Lower lobe of right lung (tissue), 2 donors: ENCODE measurements around the gene TFE3. TPM values are rescaled to one million over a fixed set of nuclear protein-coding genes. Genes with fewer than 3 reads are reported as not detected.

Experiments
- ATAC-seq, 2 donors: fragments of 200-7000 bp; cut with Tn5 transposase; one replicate each; pipeline ENCODE4 v1.9.1; 2020 to 2022; ENCODE audit warnings: mild to moderate bottlenecking in 2 of 2, moderate library complexity in 2 of 2
- DNase-seq: peaks from one replicate; pipeline ENCODE4 v3.0.0-alpha.2; 2020
- H3K27ac ChIP-seq: fragments of 200-600 bp; one replicate; pipeline ENCODE4 v1.8.0; 2022
- H3K27me3 ChIP-seq: fragments of 200-600 bp; one replicate; pipeline ENCODE4 v1.8.0; 2022; ENCODE audit warnings: low read depth
- H3K36me3 ChIP-seq: fragments of 200-600 bp; one replicate; pipeline ENCODE4 v1.8.0; 2022; ENCODE audit warnings: mild to moderate bottlenecking
- H3K4me1 ChIP-seq: fragments of 200-600 bp; one replicate; pipeline ENCODE4 v1.8.0; 2022
- H3K4me3 ChIP-seq: fragments of 200-600 bp; one replicate; pipeline ENCODE4 v1.8.0; 2022; ENCODE audit warnings: mild to moderate bottlenecking
- H3K9me3 ChIP-seq: fragments of 200-600 bp; one replicate; pipeline ENCODE4 v1.8.0; 2022
- intact Hi-C: fragments of 100-400 bp; cut with DNase I; formaldehyde crosslinking; loops from one replicate; pipeline ENCODE4 v1.11.0; 2022
- total RNA-seq: library from RNA; stranded (reverse); fragmentation: NEBNext Ultra II Directional; extraction: Animal tissue kit (Norgen Biotek cat#: 25700); gene quantifications from one replicate; pipeline ENCODE4 v1.2.1, GENCODE V29; 2021
- TF ChIP-seq, protein P1 (sequence below): fragments of 200-600 bp; IDR thresholded peaks from one replicate; pipeline ENCODE4 v1.8.0; 2022; ENCODE audit warnings: antibody characterized with exemption, mild to moderate bottlenecking
- donor health status: DM: no; HTN: yes; CAD: no; lungs with severe emphysema.

The TFE3 gene
- total RNA-seq, 1 donor from 2014 or later, result 51.4 TPM

DNA sequence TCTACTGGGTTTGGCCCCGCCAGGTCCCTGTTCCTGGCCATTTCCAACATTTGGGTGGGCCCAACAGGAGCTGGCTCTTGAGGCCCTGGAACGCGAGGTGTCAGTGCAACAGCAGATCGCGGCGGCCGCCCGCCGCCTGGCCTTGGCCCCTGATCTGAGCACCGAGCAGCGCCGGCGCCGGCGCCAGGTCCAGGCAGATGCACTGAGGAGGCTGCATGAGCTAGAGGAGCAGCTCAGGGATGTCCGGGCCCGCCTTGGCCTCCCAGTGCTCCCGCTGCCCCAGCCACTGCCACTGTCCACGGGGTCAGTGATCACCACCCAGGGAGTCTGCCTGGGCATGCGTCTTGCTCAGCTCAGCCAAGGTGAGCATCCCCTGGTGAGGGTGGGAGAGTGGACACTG is 21.1 kb upstream of the TFE3 start:
- Histone ChIP-seq H3K27ac (no peak overlapping the region), H3K36me3 (peaks cover 4% of the 10 kb centered on the region), H3K4me3 (no peak overlapping the region), H3K4me1 (no peaks in the 10 kb centered on the region), H3K9me3 (no peaks in the 10 kb centered on the region), H3K27me3 (no peaks in the 10 kb centered on the region)
- DNase-seq (no peak), ATAC-seq (no peak)
- TF ChIP-seq, protein P1, sequence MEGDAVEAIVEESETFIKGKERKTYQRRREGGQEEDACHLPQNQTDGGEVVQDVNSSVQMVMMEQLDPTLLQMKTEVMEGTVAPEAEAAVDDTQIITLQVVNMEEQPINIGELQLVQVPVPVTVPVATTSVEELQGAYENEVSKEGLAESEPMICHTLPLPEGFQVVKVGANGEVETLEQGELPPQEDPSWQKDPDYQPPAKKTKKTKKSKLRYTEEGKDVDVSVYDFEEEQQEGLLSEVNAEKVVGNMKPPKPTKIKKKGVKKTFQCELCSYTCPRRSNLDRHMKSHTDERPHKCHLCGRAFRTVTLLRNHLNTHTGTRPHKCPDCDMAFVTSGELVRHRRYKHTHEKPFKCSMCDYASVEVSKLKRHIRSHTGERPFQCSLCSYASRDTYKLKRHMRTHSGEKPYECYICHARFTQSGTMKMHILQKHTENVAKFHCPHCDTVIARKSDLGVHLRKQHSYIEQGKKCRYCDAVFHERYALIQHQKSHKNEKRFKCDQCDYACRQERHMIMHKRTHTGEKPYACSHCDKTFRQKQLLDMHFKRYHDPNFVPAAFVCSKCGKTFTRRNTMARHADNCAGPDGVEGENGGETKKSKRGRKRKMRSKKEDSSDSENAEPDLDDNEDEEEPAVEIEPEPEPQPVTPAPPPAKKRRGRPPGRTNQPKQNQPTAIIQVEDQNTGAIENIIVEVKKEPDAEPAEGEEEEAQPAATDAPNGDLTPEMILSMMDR, result no peak
- intact Hi-C loops, result no loop called here

- DNase-seq (no peak), ATAC-seq (no peak)
- H3K4me1 ChIP-seq, result no peaks in the 10 kb centered on the region
- H3K27ac ChIP-seq, result no peak overlapping the region
- H3K36me3 ChIP-seq, result peaks cover 4% of the 10 kb centered on the region
- H3K27me3 ChIP-seq, result no peaks in the 10 kb centered on the region
- no peaks in the 10 kb centered on the region for H3K9me3 ChIP-seq
- intact Hi-C loops, result no loop called here
- TF ChIP-seq, protein P1, result no peak
- H3K4me3 ChIP-seq, result no peak overlapping the region
These were observed 20.6 kb upstream of the TFE3 start for GRCh38 chrX:49063715-49064114.

- TF ChIP-seq, protein P1, result no peak
- Histone ChIP-seq H3K4me1 (no peaks in the 10 kb centered on the region), H3K36me3 (peaks cover 4% of the 10 kb centered on the region), H3K27me3 (no peaks in the 10 kb centered on the region), H3K27ac (no peak overlapping the region), H3K9me3 (no peaks in the 10 kb centered on the region), H3K4me3 (no peak overlapping the region)
- DNase-seq, result no peak
- intact Hi-C loops, result no loop called here
- ATAC-seq, result no peak
These were observed 18.8 kb upstream of the TFE3 start for GRCh38 chrX:49061916-49062315.

DNA sequence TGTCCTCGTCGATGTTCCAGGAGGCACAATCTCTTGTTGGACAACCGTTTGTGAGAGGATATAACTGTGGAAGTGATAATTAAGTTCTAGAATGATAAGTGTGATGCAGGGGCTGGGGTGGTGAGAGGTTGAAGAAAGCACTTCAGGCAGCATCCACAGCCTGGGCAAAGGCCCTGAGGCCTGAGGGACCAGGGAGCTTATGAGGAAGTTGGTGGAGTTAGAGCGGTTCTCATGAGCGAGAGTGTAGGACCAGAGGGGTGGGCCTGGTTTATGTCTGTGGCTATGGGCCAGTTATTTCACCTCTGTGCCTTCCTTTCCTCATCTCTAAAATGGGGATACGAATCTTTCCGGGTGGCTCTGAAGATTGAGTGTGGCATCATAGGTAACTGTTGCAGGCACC is 18.3 kb upstream of the TFE3 start:
- TF ChIP-seq, protein P1, result no peak
- Histone ChIP-seq H3K9me3 (no peaks in the 10 kb centered on the region), H3K36me3 (peaks cover 4% of the 10 kb centered on the region), H3K4me1 (no peaks in the 10 kb centered on the region), H3K4me3 (no peak overlapping the region), H3K27ac (no peak overlapping the region), H3K27me3 (no peaks in the 10 kb centered on the region)
- intact Hi-C loops, result no loop called here
- DNase-seq (no peak), ATAC-seq (no peak)

GRCh38 chrX:49060914-49061313 is 17.8 kb upstream of the TFE3 start:
- Histone ChIP-seq H3K4me3 (no peak overlapping the region), H3K36me3 (peaks cover 4% of the 10 kb centered on the region), H3K27ac (no peak overlapping the region), H3K4me1 (no peaks in the 10 kb centered on the region), H3K27me3 (no peaks in the 10 kb centered on the region), H3K9me3 (no peaks in the 10 kb centered on the region)
- TF ChIP-seq, protein P1, result no peak
- DNase-seq (no peak), ATAC-seq (no peak)
- intact Hi-C loops, result no loop called here

DNA sequence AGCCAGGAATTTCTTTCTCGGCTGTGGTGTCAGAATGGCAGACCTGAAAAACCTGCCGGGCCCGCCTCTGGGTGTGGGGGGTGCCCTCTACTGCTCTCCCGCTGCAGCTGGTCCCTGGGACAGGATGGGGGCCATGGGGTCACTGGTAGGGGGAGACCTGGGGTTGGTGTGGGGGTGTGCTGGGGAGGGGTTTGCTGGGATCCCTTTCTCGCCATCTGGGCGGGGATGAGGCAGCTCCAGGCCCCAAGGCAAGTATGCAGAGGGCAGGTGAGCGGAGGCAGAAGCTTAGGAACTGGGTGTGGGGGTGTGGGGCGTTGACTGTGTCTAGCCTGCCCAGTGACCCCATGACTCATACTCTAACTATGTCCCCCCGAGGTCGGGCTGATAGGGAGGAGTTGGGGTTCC is 16.5 kb upstream of the TFE3 start:
- no peaks in the 10 kb centered on the region for H3K27me3 ChIP-seq
- TF ChIP-seq, protein P1, result no peak
- DNase-seq, result no peak
- peak; percentile 54 to 65 for ATAC-seq
- H3K4me3 ChIP-seq, result peak overlapping the region; percentile 45
- H3K4me1 ChIP-seq, result no peaks in the 10 kb centered on the region
- H3K27ac ChIP-seq, result peak overlapping the region; percentile 62
- no peaks in the 10 kb centered on the region for H3K9me3 ChIP-seq
- intact Hi-C loops, result no loop called here
- peaks cover 4% of the 10 kb centered on the region for H3K36me3 ChIP-seq
